ENCODE data around the gene RIMS3. TPM values are rescaled to one million over a fixed set of nuclear protein-coding genes. Genes with fewer than 3 reads are reported as not detected.

Gene RIMS3
- total and polyA plus RNA-seq, 2 donors from 2014 or later = 1.6 to 6.2 TPM

DNA sequence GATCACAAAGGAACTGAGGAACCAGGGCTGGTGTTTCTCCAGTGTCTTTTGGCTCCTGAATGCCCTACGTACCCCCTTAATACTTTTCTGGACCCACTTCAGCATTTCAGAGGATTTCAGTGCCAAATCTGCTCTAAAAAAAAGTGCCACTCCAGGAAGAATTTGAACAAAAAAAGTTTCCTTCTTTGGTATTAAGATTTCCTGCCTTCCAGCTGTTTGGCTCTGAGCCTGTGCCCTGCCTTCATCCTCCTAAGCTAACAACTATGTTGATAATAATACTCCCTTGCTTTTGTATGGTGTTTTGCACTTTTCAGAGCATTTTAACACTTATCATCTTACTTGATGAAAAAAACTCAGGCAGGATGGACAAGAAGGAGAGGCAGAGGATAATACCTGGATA is 11.0 kb upstream of the RIMS3 start:
- FAIRE-seq (no peak), DNase-seq (peak in 1 of 5 donors; percentile 13)
- TF ChIP-seq, protein P1, sequence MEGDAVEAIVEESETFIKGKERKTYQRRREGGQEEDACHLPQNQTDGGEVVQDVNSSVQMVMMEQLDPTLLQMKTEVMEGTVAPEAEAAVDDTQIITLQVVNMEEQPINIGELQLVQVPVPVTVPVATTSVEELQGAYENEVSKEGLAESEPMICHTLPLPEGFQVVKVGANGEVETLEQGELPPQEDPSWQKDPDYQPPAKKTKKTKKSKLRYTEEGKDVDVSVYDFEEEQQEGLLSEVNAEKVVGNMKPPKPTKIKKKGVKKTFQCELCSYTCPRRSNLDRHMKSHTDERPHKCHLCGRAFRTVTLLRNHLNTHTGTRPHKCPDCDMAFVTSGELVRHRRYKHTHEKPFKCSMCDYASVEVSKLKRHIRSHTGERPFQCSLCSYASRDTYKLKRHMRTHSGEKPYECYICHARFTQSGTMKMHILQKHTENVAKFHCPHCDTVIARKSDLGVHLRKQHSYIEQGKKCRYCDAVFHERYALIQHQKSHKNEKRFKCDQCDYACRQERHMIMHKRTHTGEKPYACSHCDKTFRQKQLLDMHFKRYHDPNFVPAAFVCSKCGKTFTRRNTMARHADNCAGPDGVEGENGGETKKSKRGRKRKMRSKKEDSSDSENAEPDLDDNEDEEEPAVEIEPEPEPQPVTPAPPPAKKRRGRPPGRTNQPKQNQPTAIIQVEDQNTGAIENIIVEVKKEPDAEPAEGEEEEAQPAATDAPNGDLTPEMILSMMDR (IDR thresholded peaks at IDR 0.05; ENCODE audit: borderline replicate concordance, extremely low read depth, insufficient read depth) = no peak
- Histone ChIP-seq H3K4me1 (ENCODE audit: control insufficient read depth in 2 of 3, insufficient read depth in 2 of 3, low read depth in 1 of 3, low read length in 3 of 3) (no peaks in the 10 kb centered on the region), H3K9me3 (ENCODE audit: control insufficient read depth in 2 of 3, insufficient read depth in 1 of 3, low read length in 3 of 3) (no peaks in the 10 kb centered on the region), H3K27me3 (ENCODE audit: control insufficient read depth, insufficient read depth, low read length) (no peaks in the 10 kb centered on the region), H3K27ac (ENCODE audit: low read depth in 2 of 2, low read length in 2 of 2) (no peak overlapping the region), H3K36me3 (ENCODE audit: control insufficient read depth in 2 of 3, insufficient read depth in 3 of 3, low read length in 3 of 3) (no peaks in the 10 kb centered on the region), H3K4me3 (ENCODE audit: low read length in 3 of 3) (no peak overlapping the region), H3K9ac (ENCODE audit: low read length in 3 of 3) (no peak overlapping the region)
- intact Hi-C loops (cut with DNase I) = no loop called here

DNA sequence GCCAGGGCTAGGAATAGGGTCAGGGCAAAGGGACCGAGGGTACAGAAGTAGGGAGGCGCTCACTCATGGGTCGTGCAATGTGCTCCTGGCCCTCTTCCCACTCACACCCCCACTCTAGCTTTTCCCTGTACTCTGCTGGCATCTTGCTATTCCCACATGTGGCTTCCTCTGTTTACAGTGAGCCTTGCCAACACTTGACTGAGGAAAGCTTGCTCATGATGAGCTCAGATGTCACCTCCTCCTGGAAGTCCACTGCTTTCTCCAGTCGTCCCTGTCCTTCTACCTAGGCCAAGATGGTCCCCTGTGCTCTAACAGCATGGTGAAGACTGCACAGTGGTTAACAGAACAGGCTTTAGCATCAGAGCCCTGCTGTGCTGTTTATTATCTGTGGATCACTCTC is 8.0 kb upstream of the RIMS3 start:
- H3K4me3 ChIP-seq (ENCODE audit: low read length in 3 of 3) = no peak overlapping the region
- no peak overlapping the region for H3K9ac ChIP-seq (ENCODE audit: low read length in 3 of 3)
- H3K4me1 ChIP-seq (ENCODE audit: control insufficient read depth in 2 of 3, insufficient read depth in 2 of 3, low read depth in 1 of 3, low read length in 3 of 3) = peaks cover 0 to 2% (median 0%) of the 10 kb centered on the region in 3 donors
- FAIRE-seq (no peak), DNase-seq (no peak)
- no peaks in the 10 kb centered on the region for H3K27me3 ChIP-seq (ENCODE audit: control insufficient read depth, insufficient read depth, low read length)
- H3K36me3 ChIP-seq (ENCODE audit: control insufficient read depth in 2 of 3, insufficient read depth in 3 of 3, low read length in 3 of 3) = no peaks in the 10 kb centered on the region
- TF ChIP-seq, protein P1 (IDR thresholded peaks at IDR 0.05; ENCODE audit: borderline replicate concordance, extremely low read depth, insufficient read depth) = no peak
- no peak overlapping the region for H3K27ac ChIP-seq (ENCODE audit: low read depth in 2 of 2, low read length in 2 of 2)
- intact Hi-C loops (cut with DNase I) = no loop called here
- H3K9me3 ChIP-seq (ENCODE audit: control insufficient read depth in 2 of 3, insufficient read depth in 1 of 3, low read length in 3 of 3) = no peaks in the 10 kb centered on the region

DNA sequence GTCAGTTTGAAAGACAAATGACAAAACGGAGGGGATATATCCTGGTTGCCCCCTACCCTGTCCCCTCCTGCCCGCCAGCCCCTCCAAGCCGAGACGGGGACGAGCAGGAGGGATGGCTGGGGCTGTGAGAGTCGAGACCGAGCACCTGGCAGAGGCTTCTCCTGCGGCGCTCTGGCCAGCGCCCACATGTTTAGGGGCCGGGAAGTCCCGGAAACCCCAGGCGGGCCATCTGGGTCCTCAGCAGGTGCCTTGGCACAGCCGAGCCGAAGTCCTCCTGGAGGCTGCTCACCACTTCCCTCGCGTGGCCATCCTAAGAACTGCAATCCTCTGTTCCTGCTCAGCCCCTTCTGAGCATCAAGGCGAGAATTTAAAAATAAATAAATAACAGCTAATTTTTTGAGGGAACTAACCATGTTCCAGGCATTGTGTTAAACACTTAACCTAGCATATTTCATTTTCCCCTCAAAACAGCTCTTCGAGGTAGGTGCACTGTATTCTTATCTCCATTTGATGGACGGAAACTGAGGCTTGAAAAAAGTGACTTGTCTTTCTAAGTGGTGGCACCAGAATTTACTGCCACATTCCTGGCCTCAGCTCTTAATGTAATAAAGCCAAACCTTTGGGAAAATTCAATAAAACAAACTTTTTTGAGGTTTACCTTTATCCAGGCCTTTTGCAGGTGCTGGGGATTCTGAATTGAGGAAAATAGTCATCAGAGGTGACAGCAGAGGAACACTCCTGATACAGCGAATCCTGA is 3.5 kb upstream of the RIMS3 start:
- H3K9ac ChIP-seq (ENCODE audit: low read length in 3 of 3) = no peak overlapping the region
- FAIRE-seq = no peak

More for the DNA sequence above, 3.5 kb upstream of the RIMS3 start:
- Histone ChIP-seq H3K36me3 (ENCODE audit: control insufficient read depth in 2 of 3, insufficient read depth in 3 of 3, low read length in 3 of 3) (no peaks in the 10 kb centered on the region), H3K4me1 (ENCODE audit: control insufficient read depth in 2 of 3, insufficient read depth in 2 of 3, low read depth in 1 of 3, low read length in 3 of 3) (peaks cover 0 to 9% (median 0%) of the 10 kb centered on the region in 3 donors), H3K9me3 (ENCODE audit: control insufficient read depth in 2 of 3, insufficient read depth in 1 of 3, low read length in 3 of 3) (no peaks in the 10 kb centered on the region), H3K27ac (ENCODE audit: low read depth in 2 of 2, low read length in 2 of 2) (no peak overlapping the region), H3K27me3 (ENCODE audit: control insufficient read depth, insufficient read depth, low read length) (no peaks in the 10 kb centered on the region), H3K4me3 (ENCODE audit: low read length in 3 of 3) (no peak overlapping the region)
- TF ChIP-seq, protein P1 (IDR thresholded peaks at IDR 0.05; ENCODE audit: borderline replicate concordance, extremely low read depth, insufficient read depth) = peak; percentile 90
- DNase-seq = peak; percentile 73 to 91 (median 78)
- intact Hi-C loops (cut with DNase I) = no loop called here
